ENCODE results near the gene TEX28. TPM values are rescaled to one million over a fixed set of nuclear protein-coding genes. Genes with fewer than 3 reads are reported as not detected.
"Not testable (repeated sequence)": the region's sequence is repeated elsewhere in the genome, so short reads cannot be mapped to it uniquely, and the experiment has no call there.

Gene TEX28
- total RNA-seq = not detected

DNA sequence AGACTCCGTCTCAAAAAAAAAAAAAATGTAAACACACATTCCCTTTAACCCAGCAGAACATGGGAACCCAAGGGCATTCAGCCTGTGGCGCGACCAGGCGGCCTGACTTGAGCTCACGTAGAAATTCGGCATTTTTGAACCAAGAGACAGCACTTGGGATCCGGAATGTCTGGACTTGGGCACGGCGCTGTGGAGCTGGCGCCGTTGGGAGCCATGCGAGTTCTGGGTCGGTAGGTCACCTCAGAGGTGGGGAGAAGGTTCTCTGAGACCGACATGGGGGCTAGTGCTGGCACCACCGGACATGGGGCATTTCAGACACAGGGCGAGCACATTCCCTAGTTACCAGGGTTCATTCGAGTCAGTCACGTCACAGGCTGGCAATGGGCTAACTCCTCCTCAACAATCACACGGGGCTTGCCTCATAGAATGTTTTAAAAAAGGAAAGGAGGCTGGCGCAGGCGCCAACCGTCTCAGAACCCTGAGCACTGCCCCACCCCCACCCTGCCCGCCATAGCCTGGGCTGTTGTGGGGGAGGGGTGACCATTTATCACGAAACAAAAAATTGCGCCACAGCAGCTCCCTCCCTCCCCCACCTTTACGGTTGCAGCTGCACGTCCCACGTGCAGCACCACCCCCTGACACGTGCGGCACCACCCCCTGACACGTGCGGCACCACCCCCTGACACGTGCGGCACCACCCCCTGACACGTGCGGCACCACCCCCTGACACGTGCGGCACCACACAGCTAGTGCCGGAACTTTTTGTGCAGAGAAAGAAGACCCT, at the start of gene TEX28:
Gene TEX28, minus strand, starts transcription at position 334 of the 784 bp plus-strand sequence. CDS start 3,007 bp downstream, outside the sequence.
- no peak for DNase-seq (ENCODE audit: low spot score)

- not testable (repeated sequence) for DNase-seq (ENCODE audit: low spot score)
Measured at GRCh38 chrX:154343620-154344019, 48.7 kb upstream of the TEX28 start.

DNA sequence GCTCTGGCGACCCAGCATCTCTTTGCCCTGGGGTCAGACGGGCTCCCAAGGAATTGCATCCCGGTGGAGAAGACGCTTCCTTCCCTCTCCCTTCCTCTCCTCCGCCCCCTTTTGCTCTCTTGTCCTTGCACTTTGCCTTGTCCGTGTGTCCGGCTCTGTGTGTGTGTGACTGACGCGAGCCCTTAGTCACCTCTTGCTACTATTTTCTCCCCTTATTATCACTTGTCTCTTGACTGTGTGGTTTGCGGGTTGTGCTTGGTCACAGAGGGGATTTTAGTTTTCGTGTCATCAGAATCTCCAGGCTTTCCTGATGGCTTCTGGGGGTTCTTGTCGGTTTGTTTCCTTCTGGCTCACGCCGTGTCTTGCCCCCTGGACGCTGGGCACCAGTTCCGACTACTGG, 48.1 kb upstream of the TEX28 start:
- not testable (repeated sequence) for DNase-seq (ENCODE audit: low spot score)

DNA sequence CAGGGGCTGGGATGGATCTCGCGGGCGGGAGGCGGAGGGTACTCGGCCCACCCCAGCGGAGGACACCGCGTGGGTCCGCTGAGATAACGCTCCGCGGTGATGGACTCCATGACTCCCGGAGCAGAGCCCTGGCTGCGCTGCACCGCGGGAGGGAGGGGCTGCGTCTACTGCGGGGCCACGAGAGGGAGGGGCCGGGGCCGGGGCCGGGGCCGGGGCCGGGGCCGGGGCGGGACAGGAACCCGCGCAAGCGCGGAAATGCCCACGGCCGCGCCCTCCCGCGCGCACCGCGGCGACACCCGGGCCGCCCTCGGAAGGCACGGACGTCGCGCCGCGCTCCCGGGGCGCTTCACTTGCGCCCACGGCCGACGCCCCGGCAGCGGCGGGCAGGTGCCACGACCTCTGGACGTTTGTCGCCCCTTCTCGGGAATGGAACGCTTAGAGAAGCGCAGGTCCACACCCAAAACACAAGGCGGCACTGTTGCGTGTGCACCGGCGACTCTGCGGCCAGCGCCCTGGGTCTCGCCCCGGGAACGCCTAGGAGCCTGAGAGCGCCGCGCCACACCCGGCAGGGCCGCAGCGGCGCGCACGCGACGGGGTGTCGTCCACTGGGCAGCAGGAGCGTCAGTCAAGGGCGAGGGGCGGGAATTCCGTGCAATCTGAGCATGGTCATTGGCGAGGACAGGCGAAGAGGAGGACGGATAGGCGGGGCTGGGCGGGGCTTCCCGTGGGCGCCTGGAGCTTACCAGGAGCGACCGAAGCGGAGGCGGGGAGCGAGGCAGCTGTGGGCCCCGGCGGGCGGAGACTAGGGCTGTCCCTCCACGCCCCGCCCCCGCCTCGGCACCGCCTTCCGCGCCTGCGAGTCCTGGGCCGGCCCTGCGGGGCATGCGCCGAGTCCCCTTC, 46.7 kb upstream of the TEX28 start:
- not testable (repeated sequence) for DNase-seq (ENCODE audit: low spot score)

- no peak for DNase-seq (ENCODE audit: low spot score)
Measured at GRCh38 chrX:154334496-154334895, 39.6 kb upstream of the TEX28 start.

DNA sequence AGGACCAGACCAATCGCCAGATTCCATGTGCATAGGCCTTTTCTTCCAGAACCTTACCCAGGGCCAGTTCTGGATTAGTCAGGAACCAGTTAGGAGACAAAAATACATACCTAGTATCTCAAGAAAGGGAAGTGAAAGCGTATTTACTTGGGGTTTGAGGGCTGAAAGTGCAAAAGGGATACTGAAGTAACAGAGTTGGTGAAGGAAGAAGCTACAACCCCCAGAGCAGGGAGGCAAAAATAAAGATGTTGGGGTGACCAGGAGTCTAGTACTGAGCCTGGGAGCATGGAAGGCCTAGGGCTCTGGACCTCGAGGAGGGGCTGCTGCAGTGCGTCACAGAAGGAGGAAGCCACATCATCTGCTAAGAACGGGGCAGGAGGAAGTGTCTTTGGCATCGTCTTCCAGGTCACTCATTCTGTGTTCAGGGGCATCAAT, 38.9 kb upstream of the TEX28 start:
- no peak for DNase-seq (ENCODE audit: low spot score)

- no peak for DNase-seq (ENCODE audit: low spot score)
Measured at GRCh38 chrX:154333116-154333515, 38.2 kb upstream of the TEX28 start.

- no peak for DNase-seq (ENCODE audit: low spot score)
Measured at GRCh38 chrX:154332561-154332960, 37.6 kb upstream of the TEX28 start.

DNA sequence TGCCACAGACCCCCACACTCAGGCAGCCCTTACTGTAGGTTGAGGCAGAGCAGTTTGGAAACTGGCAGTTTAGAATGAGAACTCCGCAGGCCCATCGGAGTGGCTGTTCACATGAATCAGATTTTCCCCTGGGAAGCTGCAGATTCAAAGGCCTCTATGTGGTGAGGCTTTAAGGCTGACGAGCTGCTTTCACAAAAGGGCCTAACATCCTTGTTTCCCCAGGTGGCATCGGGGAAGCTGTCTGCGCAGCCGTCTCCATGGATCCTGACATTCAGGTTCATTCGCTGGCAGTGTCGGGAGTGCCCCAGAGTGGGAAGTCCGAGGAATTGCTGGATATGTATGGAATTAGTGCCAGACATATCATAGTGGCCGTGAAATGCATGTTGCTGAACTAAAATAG, 34.4 kb upstream of the TEX28 start:
- DNase-seq (ENCODE audit: low spot score) = no peak

DNA sequence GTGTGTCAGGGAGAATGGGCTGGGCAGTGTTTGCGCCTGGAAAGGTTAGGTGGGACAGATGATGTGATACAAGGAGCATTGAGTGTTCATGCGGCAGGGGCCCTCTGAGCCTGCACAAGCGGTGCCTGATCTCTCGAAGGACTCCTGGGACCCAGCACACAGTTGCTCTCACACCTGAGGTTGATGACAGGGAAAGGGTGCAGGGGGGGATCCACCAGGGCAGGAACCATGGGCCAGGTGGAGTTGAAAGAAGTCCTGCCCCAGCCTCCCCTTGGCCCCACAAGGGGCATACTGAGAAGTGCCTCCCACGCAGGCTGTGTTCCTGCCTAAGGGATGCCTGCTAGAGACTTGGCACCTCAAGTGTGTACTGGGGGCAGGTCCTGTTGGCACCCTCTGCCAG, 33.7 kb upstream of the TEX28 start:
- no peak for DNase-seq (ENCODE audit: low spot score)

DNA sequence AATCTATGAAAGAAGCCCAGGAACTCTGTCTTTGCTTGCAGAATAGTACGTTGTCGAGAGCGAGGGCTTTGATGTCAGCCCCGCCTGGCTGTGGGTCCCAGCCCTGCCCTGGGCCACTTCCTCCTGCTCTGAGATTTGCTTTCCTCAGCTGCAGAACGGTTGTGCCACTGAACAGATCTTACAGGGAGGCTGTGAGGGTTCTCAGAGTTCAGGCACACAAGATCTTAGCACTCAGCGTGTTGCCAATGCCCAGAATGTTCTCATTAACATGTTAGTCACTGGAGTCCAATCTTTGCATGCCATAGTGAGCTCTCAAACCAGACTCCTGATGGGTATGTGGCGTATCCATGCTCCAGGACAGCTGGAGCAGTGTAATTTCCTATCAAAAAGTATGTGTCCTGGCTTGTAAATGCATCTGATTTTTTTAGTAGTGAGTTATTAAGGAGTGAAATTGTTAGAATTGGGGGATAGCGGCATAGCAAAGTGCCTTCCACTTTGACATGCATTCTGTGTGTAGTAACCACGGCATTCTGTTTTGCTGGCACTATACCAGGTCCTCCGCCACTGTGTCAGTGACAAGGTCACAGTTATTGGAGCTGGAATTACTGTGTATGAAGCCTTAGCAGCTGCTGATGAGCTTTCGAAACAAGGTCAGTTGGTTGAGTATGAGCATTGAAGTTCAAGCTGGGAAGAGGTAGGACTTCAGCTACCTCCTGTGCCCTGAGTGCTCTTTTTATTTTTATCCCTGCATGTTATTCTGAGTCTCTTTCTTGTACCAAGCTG, 32.3 kb upstream of the TEX28 start:
- no peak for DNase-seq (ENCODE audit: low spot score)

DNA sequence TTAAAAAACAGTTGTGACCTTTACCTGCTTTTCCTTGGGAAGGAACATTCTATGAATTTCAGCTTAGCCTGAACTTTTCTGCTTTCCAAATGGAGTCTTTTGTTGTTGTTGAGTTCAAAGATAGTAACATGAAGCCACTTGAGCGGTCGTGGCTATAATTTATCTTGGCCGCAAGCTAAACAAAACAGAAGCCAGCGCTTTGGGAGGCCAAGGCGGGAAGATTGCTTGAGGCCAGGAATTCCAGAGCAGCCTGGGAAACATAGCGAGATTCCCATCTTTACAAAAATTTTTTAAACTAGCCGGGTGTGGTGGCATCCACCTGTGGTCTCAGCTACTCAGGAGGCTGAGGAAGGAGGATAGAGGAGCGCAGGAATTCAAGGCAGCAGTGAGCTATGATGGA, 30.6 kb upstream of the TEX28 start:
- no peak for DNase-seq (ENCODE audit: low spot score)

GRCh38 chrX:154323537-154323936, 28.6 kb upstream of the TEX28 start:
- DNase-seq (ENCODE audit: low spot score) = no peak

GRCh38 chrX:154322890-154323289, 28.0 kb upstream of the TEX28 start:
- no peak for DNase-seq (ENCODE audit: low spot score)

GRCh38 chrX:154321594-154321993, 26.7 kb upstream of the TEX28 start:
- DNase-seq (ENCODE audit: low spot score) = no peak

DNA sequence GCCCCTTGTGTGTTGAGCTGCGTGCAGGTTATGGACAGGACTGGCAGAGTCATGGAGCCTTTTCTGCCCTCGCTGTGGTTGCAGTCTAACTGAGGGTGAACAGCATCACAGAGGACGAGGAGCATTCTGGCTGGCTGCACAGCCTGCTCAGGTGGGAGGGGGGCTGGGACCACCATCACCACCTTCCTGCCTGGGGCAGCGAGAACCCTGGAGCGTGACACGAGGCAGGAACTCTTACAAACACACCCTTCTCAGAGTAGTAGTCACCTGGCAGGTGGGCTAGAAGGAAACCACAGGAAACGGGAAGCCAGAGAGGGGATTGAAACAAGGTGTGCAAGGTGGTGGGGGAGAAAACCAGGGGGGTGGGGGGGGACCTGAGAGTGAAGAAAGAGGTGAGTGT, 26.2 kb upstream of the TEX28 start:
- DNase-seq (ENCODE audit: low spot score) = no peak

DNA sequence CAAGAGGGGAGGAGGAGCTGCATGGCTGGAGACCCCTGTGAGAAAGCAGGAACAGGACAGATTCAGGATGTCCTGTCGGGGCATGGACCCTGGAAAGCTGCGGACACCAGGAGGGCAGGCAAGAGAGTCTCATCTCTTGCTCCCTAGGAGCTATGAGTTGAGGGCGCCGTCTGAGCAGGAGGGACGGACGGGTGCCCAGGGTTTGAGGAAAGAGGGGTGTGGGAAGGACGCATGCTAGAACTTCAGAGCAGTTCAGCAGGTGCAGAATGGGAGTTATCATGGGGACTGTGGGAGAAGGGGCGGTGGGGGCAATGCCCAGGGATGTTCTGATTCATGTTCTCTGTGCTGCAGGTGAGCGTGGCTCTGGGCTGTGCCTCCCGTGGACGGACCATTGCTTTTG, 25.5 kb upstream of the TEX28 start:
- no peak for DNase-seq (ENCODE audit: low spot score)

DNA sequence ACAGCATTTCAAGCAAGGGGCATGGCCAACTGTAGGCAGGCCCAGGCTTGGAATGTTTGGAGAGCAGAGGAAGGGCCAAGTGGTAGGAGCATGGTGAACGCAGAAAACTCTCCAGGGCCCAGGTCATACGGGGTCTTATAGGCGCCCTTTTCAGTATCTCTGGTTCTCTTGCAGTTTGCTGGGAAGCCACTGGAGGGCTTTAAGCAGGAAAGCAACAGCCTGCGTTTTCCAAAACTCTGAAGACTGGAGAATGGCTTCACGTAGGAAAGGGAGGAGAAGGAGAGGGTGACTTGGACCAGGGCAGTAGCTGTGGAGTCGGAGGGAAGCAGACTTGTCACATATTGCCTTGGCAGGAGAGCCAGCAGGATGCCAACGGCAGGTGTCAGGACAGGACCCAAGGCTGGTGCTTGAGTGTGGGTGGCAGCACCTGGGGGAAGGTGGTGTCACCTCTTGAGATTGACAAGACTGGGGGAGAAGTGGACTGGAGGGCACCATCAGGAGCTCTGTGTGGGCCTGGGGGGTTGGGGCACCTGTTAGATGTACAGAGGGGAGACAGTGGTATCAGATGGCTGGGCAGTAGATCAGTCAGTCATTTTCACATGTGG, 22.6 kb upstream of the TEX28 start:
- no peak for DNase-seq (ENCODE audit: low spot score)

- DNase-seq (ENCODE audit: low spot score) = no peak
Measured at GRCh38 chrX:154315416-154315815, 20.5 kb upstream of the TEX28 start.

- no peak for DNase-seq (ENCODE audit: low spot score)
Measured at GRCh38 chrX:154313147-154313546, 18.2 kb upstream of the TEX28 start.

DNA sequence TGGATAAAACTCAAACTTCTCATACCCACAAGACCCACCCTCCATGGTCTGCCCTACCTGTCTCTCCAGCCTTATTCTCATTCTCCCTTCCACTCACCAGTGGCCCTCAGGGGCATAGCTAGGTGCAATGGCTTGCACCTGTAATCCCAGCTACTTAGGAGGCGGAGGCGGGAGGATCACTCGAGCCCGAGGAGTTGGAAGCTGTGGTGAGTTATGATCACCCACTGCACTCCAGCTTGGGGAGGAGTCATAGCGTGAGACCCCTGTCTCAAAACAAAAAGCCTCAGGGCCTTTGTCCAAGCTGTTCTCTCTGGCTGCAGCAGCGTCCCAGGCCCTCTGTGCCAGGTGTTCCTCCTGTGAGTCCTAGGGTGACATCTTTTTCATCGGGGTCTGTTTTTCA, 17.2 kb upstream of the TEX28 start:
- no peak for DNase-seq (ENCODE audit: low spot score)
